ENCODE measurements around the gene SLC5A3. TPM values are rescaled to one million over a fixed set of nuclear protein-coding genes. Genes with fewer than 3 reads are reported as not detected.

SLC5A3 gene
- polyA plus RNA-seq, 1 donor from 2014 or later, result 18.2 TPM

DNA sequence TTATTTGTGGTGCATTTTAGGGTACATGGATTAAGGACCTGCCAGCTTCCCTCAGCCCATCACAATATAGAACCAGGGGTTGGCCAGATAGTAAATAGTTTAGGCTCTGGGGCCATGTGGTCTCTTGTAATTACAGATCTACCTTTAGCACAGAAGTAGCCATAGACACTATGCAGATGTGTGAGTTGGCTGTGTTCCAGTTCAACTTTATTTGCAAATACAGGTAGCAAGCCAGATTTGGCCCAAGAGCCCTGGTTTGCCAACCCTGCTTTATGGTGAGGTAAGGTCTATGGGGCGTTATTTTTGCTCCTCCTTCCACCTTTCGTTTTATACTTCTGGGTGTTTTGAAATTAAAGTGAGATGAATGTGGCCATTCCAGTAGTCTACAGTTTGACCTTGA, 48.7 kb downstream of the SLC5A3 start:
- Histone ChIP-seq H4K20me1 (ENCODE audit: insufficient read depth) (no peaks in the 10 kb centered on the region), H2AFZ (ENCODE audit: low read depth, low read length) (no peak overlapping the region), H3K4me3 (ENCODE audit: low read length) (no peak overlapping the region), H3K9me2 (ENCODE audit: insufficient read depth, low read length) (no peaks in the 10 kb centered on the region), H3K36me3 (ENCODE audit: insufficient read depth, low read length) (no peaks in the 10 kb centered on the region), H3K4me2 (ENCODE audit: low read length) (no peak overlapping the region), H3K79me2 (replicated peaks; ENCODE audit: insufficient read depth, low read length) (peaks cover 13% of the 10 kb centered on the region), H3K9ac (ENCODE audit: low read length) (no peak overlapping the region), H3K27ac (ENCODE audit: low read length) (no peak overlapping the region), H3K27me3 (ENCODE audit: insufficient read depth, low read depth, low read length) (no peaks in the 10 kb centered on the region), H3F3A (ENCODE audit: insufficient read depth, low read length, poor library complexity, severe bottlenecking) (no peaks in the 10 kb centered on the region), H3K9me3 (ENCODE audit: low read length) (no peaks in the 10 kb centered on the region)
- TF ChIP-seq, protein P1, sequence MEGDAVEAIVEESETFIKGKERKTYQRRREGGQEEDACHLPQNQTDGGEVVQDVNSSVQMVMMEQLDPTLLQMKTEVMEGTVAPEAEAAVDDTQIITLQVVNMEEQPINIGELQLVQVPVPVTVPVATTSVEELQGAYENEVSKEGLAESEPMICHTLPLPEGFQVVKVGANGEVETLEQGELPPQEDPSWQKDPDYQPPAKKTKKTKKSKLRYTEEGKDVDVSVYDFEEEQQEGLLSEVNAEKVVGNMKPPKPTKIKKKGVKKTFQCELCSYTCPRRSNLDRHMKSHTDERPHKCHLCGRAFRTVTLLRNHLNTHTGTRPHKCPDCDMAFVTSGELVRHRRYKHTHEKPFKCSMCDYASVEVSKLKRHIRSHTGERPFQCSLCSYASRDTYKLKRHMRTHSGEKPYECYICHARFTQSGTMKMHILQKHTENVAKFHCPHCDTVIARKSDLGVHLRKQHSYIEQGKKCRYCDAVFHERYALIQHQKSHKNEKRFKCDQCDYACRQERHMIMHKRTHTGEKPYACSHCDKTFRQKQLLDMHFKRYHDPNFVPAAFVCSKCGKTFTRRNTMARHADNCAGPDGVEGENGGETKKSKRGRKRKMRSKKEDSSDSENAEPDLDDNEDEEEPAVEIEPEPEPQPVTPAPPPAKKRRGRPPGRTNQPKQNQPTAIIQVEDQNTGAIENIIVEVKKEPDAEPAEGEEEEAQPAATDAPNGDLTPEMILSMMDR (IDR thresholded peaks at IDR 0.05; ENCODE audit: poor library complexity, severe bottlenecking), result no peak
- TF ChIP-seq TAF1 (IDR thresholded peaks at IDR 0.05; ENCODE audit: low read depth) (no peak), POLR2AphosphoS5 (IDR thresholded peaks at IDR 0.05) (no peak), MXI1 (conservative IDR thresholded peaks at IDR 0.05; ENCODE audit: poor library complexity, severe bottlenecking) (no peak), EP300 (conservative IDR thresholded peaks at IDR 0.05; ENCODE audit: poor library complexity, severe bottlenecking) (no peak), EZH2 (IDR thresholded peaks at IDR 0.05; ENCODE audit: borderline replicate concordance, insufficient read depth, low read length, poor library complexity, severe bottlenecking) (no peak)
- TF ChIP-seq, protein P2, sequence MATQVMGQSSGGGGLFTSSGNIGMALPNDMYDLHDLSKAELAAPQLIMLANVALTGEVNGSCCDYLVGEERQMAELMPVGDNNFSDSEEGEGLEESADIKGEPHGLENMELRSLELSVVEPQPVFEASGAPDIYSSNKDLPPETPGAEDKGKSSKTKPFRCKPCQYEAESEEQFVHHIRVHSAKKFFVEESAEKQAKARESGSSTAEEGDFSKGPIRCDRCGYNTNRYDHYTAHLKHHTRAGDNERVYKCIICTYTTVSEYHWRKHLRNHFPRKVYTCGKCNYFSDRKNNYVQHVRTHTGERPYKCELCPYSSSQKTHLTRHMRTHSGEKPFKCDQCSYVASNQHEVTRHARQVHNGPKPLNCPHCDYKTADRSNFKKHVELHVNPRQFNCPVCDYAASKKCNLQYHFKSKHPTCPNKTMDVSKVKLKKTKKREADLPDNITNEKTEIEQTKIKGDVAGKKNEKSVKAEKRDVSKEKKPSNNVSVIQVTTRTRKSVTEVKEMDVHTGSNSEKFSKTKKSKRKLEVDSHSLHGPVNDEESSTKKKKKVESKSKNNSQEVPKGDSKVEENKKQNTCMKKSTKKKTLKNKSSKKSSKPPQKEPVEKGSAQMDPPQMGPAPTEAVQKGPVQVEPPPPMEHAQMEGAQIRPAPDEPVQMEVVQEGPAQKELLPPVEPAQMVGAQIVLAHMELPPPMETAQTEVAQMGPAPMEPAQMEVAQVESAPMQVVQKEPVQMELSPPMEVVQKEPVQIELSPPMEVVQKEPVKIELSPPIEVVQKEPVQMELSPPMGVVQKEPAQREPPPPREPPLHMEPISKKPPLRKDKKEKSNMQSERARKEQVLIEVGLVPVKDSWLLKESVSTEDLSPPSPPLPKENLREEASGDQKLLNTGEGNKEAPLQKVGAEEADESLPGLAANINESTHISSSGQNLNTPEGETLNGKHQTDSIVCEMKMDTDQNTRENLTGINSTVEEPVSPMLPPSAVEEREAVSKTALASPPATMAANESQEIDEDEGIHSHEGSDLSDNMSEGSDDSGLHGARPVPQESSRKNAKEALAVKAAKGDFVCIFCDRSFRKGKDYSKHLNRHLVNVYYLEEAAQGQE (IDR thresholded peaks at IDR 0.05; ENCODE audit: borderline replicate concordance), result no peak

Other genes starting within 250 kb of the SLC5A3 start
- gene ATP5PO, start 157.8 kb upstream of the SLC5A3 start, polyA plus RNA-seq, result 420 and 439 TPM in 2 replicates
- gene MRPS6, start within 50 bp of the SLC5A3 start, polyA plus RNA-seq, result 69.1 and 70.1 TPM in 2 replicates

All from neural cell (in vitro differentiated cells).